IMR-90 (cell line): Measurements from ENCODE around the gene LTBP1. TPM values are rescaled to one million over a fixed set of nuclear protein-coding genes. Genes with fewer than 3 reads are reported as not detected.
A peak's percentile ranks its signal among the peaks of the same experiment; 100 is the strongest.

ENCODE experiments used
- ATAC-seq: fragments of 200-7000 bp; cut with Tn5 transposase; 2 replicates; pipeline ENCODE4 v1.9.1; 2020; ENCODE audit warnings: low read depth, mild to moderate bottlenecking, moderate library complexity
- BruUV-seq: library from RNA; stranded (reverse); fragments of 400-500 nt; replicated peaks from 2 replicates; lab custom pipeline; 2021; lab: Mats Ljungman, UMichigan
- CTCF ChIA-PET: fragments of 300-600 bp; formaldehyde crosslinking; extraction: SDS; loops from one replicate; lab custom pipeline; 2021; ENCODE audit warnings: antibody characterized with exemption; lab: Yijun Ruan, JAX
- POLR2A ChIA-PET: fragments of 300-600 bp; sonication (Branson Sonifier 250); formaldehyde crosslinking; loops from one replicate; lab custom pipeline; 2022; ENCODE audit warnings: antibody characterized with exemption; ENCODE audit not compliant: unreplicated experiment; lab: Charles Lee
- DNase-seq: peaks from one replicate; pipeline ENCODE4 v3.0.0; 2013
- H2AFZ ChIP-seq: replicated peaks from 2 replicates; pipeline ENCODE3; 2013; ENCODE audit warnings: low read length, mild to moderate bottlenecking; ENCODE audit not compliant: poor library complexity
- H2AK5ac ChIP-seq: 2 replicates; pipeline ENCODE4 v1.6.1; 2013; ENCODE audit warnings: low read depth, low read length, inconsistent platforms
- H2AK9ac ChIP-seq: replicated peaks from 2 replicates; pipeline ENCODE3; 2013; ENCODE audit warnings: mild to moderate bottlenecking, low read depth, low read length, moderate library complexity; ENCODE audit not compliant: poor library complexity
- H2BK120ac ChIP-seq: 2 replicates; pipeline ENCODE4 v1.6.1; 2013; ENCODE audit warnings: low read depth, low read length, inconsistent platforms
- H2BK15ac ChIP-seq: 3 replicates; pipeline ENCODE4 v1.6.1; 2013; ENCODE audit warnings: low read depth, low read length, inconsistent platforms
- H2BK20ac ChIP-seq: 2 replicates; pipeline ENCODE4 v1.6.1; 2013; ENCODE audit warnings: low read depth, mild to moderate bottlenecking, inconsistent platforms, low read length, moderate library complexity
- H2BK5ac ChIP-seq: 2 replicates; pipeline ENCODE4 v1.6.1; 2013; ENCODE audit warnings: mild to moderate bottlenecking, low read depth, low read length, inconsistent platforms; ENCODE audit not compliant: poor library complexity, severe bottlenecking
- H3K14ac ChIP-seq: replicated peaks from 2 replicates; pipeline ENCODE4 v1.6.1; 2013; ENCODE audit warnings: low read depth, low read length, inconsistent platforms
- H3K18ac ChIP-seq: 2 replicates; pipeline ENCODE4 v1.6.1; 2013; ENCODE audit warnings: low read depth, low read length, control low read depth
- H3K23ac ChIP-seq: 2 replicates; pipeline ENCODE4 v1.6.1; 2013; ENCODE audit warnings: low read depth, low read length, inconsistent platforms
- H3K27ac ChIP-seq: 2 replicates; pipeline ENCODE4 v1.5.1; 2013; ENCODE audit warnings: mild to moderate bottlenecking, control low read depth, low read length; ENCODE audit not compliant: insufficient read depth
- H3K27me3 ChIP-seq: 2 replicates; pipeline ENCODE4 v1.6.1; 2013; ENCODE audit warnings: low read length; ENCODE audit not compliant: control insufficient read depth, insufficient read depth
- H3K36me3 ChIP-seq: 2 replicates; pipeline ENCODE4 v1.6.1; 2013; ENCODE audit warnings: low read length, mixed read lengths; ENCODE audit not compliant: control insufficient read depth, insufficient read depth
- H3K4ac ChIP-seq: 2 replicates; pipeline ENCODE4 v1.6.1; 2013; ENCODE audit warnings: low read depth, low read length, inconsistent platforms
- H3K4me1 ChIP-seq: 2 replicates; pipeline ENCODE4 v1.6.1; 2013; ENCODE audit warnings: low read length, mixed read lengths; ENCODE audit not compliant: control insufficient read depth, insufficient read depth
- H3K4me2 ChIP-seq: 2 replicates; pipeline ENCODE4 v1.6.1; 2013; ENCODE audit warnings: low read depth, mild to moderate bottlenecking, control low read depth, low read length, moderate library complexity
- H3K4me3 ChIP-seq: 2 replicates; pipeline ENCODE4 v1.5.1; 2013; ENCODE audit warnings: low read depth, mild to moderate bottlenecking, control low read depth, low read length, moderate library complexity; ENCODE audit not compliant: insufficient read depth
- H3K56ac ChIP-seq: 2 replicates; pipeline ENCODE4 v1.6.1; 2013; ENCODE audit warnings: low read length, inconsistent platforms; ENCODE audit not compliant: insufficient read depth; ENCODE audit errors: extremely low read depth
- H3K79me1 ChIP-seq, 2 experiments: 2 replicates each; pipeline ENCODE4 v1.6.1; 2013; ENCODE audit warnings: low read length in 2 of 2, inconsistent platforms in 1 of 2, low read depth in 1 of 2
- H3K9ac ChIP-seq: 2 replicates; pipeline ENCODE4 v1.6.1; 2013; ENCODE audit warnings: low read depth, low read length, control low read depth
- H3K9me1 ChIP-seq: 2 replicates; pipeline ENCODE4 v1.6.1; 2013; ENCODE audit warnings: low read length, inconsistent platforms; ENCODE audit not compliant: insufficient read depth
- H3K9me3 ChIP-seq: 2 replicates; pipeline ENCODE4 v1.6.1; 2013; ENCODE audit warnings: low read length; ENCODE audit not compliant: control insufficient read depth, insufficient read depth
- H4K20me1 ChIP-seq: 2 replicates; pipeline ENCODE4 v1.6.1; 2013; ENCODE audit warnings: low read length, inconsistent platforms; ENCODE audit not compliant: insufficient read depth
- H4K5ac ChIP-seq: 2 replicates; pipeline ENCODE4 v1.6.1; 2013; ENCODE audit warnings: mild to moderate bottlenecking, low read depth, low read length, control low read depth
- H4K8ac ChIP-seq, 2 experiments: 2 replicates each; pipeline ENCODE4 v1.6.1; 2013; ENCODE audit warnings: low read depth in 2 of 2, low read length in 2 of 2, control low read depth in 1 of 2, inconsistent platforms in 1 of 2
- H4K91ac ChIP-seq: 2 replicates; pipeline ENCODE4 v1.6.1; 2013; ENCODE audit warnings: low read depth, low read length, inconsistent platforms; ENCODE audit not compliant: insufficient read depth
- CEBPB ChIP-seq: IDR thresholded peaks from 2 replicates; pipeline ENCODE4 v1.6.1; 2012; ENCODE audit warnings: low read depth, low read length, improper control_type of control experiment
- FOS ChIP-seq: fragments of 150-350 bp; IDR thresholded peaks from 2 replicates; pipeline ENCODE4 v1.6.1; 2016; ENCODE audit warnings: low read depth, low read length
- WGBS, 2 experiments: methylation state at CpG; one replicate each; pipeline versions ENCODE4 v1.1.5 to v1.1.7; 2013; ENCODE audit warnings: missing lambda C conversion rate in 2 of 2; ENCODE audit not compliant: insufficient read length in 1 of 2; ENCODE audit errors: extremely low coverage in 2 of 2; 5-methylcytosine and 5-hydroxymethylcytosine counted together
- dilution Hi-C: fragments of 300-500 bp; cut with HindIII; formaldehyde crosslinking; loops from one replicate; pipeline ENCODE4 v1.14.3; 2018; ENCODE audit warnings: low sequenced_read_pairs; ENCODE audit not compliant: unreplicated experiment
- in situ Hi-C: fragments of 300-500 bp; cut with MboI; formaldehyde crosslinking; loops from 3 replicates; pipeline ENCODE4 v1.14.3; 2019; ENCODE audit warnings: low sequenced_read_pairs, inconsistent platforms, mixed read lengths
- intact Hi-C: fragments of 100-400 bp; cut with micrococcal nuclease; formaldehyde crosslinking; loops from 2 replicates; pipeline ENCODE4 v1.10.0; 2022
- polyA plus RNA-seq, 3 experiments: library from polyadenylated mRNA; depleted of rRNA; stranded (reverse); fragments of >200 nt; gene quantifications; 2 replicates each; pipeline ENCODE4 v1.2.3, GENCODE V29; 2012; ENCODE audit warnings: low replicate concordance in 1 of 3
- total RNA-seq: library from RNA; depleted of rRNA; stranded (reverse); fragments of >200 nt; gene quantifications from 2 replicates; pipeline ENCODE4 v1.2.3, GENCODE V29; 2012
- TF ChIP-seq, protein P1 (sequence below): fragments of 150-350 bp; IDR thresholded peaks from 2 replicates; pipeline ENCODE4 v1.6.1; 2016; ENCODE audit warnings: low read depth, mild to moderate bottlenecking, low read length, moderate library complexity, borderline replicate concordance

LTBP1 gene
- total and polyA plus RNA-seq, 2 of the 4 experiments (the other 2 are of a cell fraction): 235 to 326 TPM

DNA sequence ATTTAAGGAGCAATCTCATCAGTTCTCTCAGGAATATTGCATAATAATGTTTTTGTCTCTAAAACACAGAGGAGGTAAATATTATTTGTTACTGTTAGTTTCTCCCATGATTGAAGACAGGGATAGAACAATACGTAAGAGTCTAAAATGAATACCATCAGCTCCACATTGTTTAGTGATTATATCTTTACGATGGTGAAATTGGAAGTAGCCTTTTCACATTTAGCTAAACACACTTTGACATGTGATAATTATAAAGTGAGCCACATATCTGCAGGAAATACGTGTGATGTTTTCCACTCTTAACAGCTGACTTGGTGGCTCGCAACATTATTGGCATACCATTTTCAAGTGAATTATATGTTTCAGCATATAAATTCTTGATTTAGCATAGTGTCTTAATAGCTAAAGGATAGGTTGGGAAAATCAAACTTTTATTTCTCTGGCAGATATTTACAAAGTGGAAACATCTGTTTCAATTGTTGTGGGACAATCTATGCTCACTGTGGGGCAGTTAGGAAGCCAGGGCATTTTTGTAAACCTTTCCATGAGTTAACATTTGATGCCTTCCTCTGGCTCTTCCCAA lies 321.6 kb downstream of the LTBP1 start:
- no peaks in the 10 kb centered on the region for H3K27me3 ChIP-seq
- H3K9ac ChIP-seq: no peak overlapping the region
- H3K4me1 ChIP-seq: peaks cover 4% of the 10 kb centered on the region
- H2BK5ac ChIP-seq: peak overlapping the region; percentile 50
- intact Hi-C loops: no loop called here
- no peak overlapping the region for H2AK9ac ChIP-seq
- peaks cover 36% of the 10 kb centered on the region for H3K36me3 ChIP-seq
- ChIA-PET CTCF (interaction anchor here (0.6 to 1.4 kb wide), 4 partner anchors 66 to 235 kb away, joined by 3 to 4 read pairs (median 4); no protein-coding TSS in a partner anchor), POLR2A (interaction anchor here (0.6 kb wide), 1 partner anchor 14 kb away, joined by 4 read pairs; no protein-coding TSS in a partner anchor)
- peaks cover 6% of the 10 kb centered on the region; the same call in 1 of the 2 replicates for H3K9me1 ChIP-seq
- no peak overlapping the region for H4K91ac ChIP-seq
- H4K20me1 ChIP-seq: no peaks in the 10 kb centered on the region
- DNase-seq (no peak), ATAC-seq (no peak)
- H3K23ac ChIP-seq: no peak overlapping the region
- H3K9me3 ChIP-seq: peaks cover 6% of the 10 kb centered on the region
- peak overlapping the region; percentile 26; the same call in 1 of the 2 replicates for H3K18ac ChIP-seq
- no peak overlapping the region for H3K4me2 ChIP-seq
- no CpG with 5 or more reads among the region's 4 CpGs for WGBS, 2 experiments
- H3K4me3 ChIP-seq: no peak overlapping the region
- H2BK15ac ChIP-seq: no peak overlapping the region
- H3K56ac ChIP-seq: no peak overlapping the region
- H4K5ac ChIP-seq: no peak overlapping the region
- TF ChIP-seq CEBPB (peak; percentile 34), FOS (no peak)
- TF ChIP-seq, protein P1, sequence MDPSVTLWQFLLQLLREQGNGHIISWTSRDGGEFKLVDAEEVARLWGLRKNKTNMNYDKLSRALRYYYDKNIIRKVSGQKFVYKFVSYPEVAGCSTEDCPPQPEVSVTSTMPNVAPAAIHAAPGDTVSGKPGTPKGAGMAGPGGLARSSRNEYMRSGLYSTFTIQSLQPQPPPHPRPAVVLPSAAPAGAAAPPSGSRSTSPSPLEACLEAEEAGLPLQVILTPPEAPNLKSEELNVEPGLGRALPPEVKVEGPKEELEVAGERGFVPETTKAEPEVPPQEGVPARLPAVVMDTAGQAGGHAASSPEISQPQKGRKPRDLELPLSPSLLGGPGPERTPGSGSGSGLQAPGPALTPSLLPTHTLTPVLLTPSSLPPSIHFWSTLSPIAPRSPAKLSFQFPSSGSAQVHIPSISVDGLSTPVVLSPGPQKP: no peak
- 0 out of 4 replicates have a peak overlapping the region, but pooled peaks of 1 of the 2 experiments have one; percentile 20 for H4K8ac ChIP-seq
- no peak overlapping the region for H2AK5ac ChIP-seq
- 0 out of 2 replicates have a peak overlapping the region, but pooled peaks have one; percentile 8 for H3K14ac ChIP-seq
- peak overlapping the region; percentile 11; the same call in 1 of the 2 replicates for H2BK120ac ChIP-seq
- no TSS peak for BruUV-seq
- peak overlapping the region; percentile 12; the same call in 1 of the 2 replicates for H2BK20ac ChIP-seq
- dilution Hi-C loops: no loop called here
- peaks cover 3 to 40% of the 10 kb centered on the region in 2 experiments; a peak in 3 of 4 replicates for H3K79me1 ChIP-seq
- H3K27ac ChIP-seq: peak overlapping the region; percentile 31; the same call in 1 of the 2 replicates
- H2AFZ ChIP-seq: no peak overlapping the region
- H3K4ac ChIP-seq: no peak overlapping the region
- in situ Hi-C loops: loop anchor here (10.0 to 25.0 kb wide), 2 partner anchors 231 to 484 kb away; no protein-coding TSS in a partner anchor
